ENCODE data around the gene ADGRL3.

ADGRL3 gene

GRCh38 chr4:61273233-61273632 lies 73.1 kb downstream of the ADGRL3 start:
- no peak overlapping the region for H3K4me3 ChIP-seq (ENCODE audit: low read depth, low read length)
- peak; percentile 22 for DNase-seq (ENCODE audit: low read depth)

DNA sequence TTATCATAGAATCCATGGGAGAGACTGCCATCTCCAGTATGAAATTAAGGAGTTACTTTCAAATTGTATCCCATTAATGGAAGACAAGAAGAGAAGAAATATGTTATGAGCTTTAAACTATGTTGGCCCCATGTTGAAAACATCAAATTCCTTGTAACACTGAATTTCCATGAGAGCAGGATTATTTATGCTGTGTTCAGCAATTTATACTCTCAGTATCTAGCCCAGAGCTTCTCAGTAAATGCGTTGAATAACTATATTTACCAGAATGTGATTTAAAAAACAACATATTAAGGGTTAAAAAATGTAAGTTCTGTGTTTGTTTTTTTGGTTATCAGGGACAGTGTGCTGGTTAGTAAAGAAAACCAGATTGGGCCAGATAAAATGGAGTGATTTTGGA lies 74.2 kb downstream of the ADGRL3 start:
- DNase-seq (ENCODE audit: low read depth), result no peak
- no peak overlapping the region for H3K4me3 ChIP-seq (ENCODE audit: low read depth, low read length)

- no peak overlapping the region for H3K4me3 ChIP-seq (ENCODE audit: low read depth, low read length)
- DNase-seq (ENCODE audit: low read depth), result no peak
Measured at GRCh38 chr4:61275241-61275640, 75.1 kb downstream of the ADGRL3 start.

GRCh38 chr4:61276029-61276428 lies 75.9 kb downstream of the ADGRL3 start:
- DNase-seq (ENCODE audit: low read depth), result no peak
- H3K4me3 ChIP-seq (ENCODE audit: low read depth, low read length), result no peak overlapping the region

GRCh38 chr4:61277785-61278760 lies 77.9 kb downstream of the ADGRL3 start:
- no peak for DNase-seq (ENCODE audit: low read depth)
- no peak overlapping the region for H3K4me3 ChIP-seq (ENCODE audit: low read depth, low read length)

DNA sequence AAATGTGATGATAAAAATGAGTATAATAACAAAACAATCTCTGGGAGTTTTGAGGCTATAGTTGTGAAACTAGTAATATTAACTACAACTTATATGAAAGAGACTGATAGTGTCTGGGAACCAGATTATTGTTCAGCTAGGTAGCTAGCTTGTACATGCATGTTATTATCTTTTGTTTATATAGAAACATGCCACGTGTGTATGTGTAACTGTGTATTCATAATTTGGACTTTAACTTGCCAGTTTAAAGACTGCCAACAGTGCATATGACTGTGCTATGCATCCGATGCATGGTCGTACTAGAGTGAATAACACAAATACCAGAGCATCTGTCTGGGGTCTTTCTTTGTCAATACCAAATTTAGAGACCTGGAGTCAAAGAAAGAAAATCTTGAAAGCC lies 92.2 kb downstream of the ADGRL3 start:
- DNase-seq (ENCODE audit: low read depth), result no peak
- H3K4me3 ChIP-seq (ENCODE audit: low read depth, low read length), result no peak overlapping the region

GRCh38 chr4:61293707-61294400 lies 93.7 kb downstream of the ADGRL3 start:
- no peak overlapping the region for H3K4me3 ChIP-seq (ENCODE audit: low read depth, low read length)
- DNase-seq (ENCODE audit: low read depth), result no peak

DNA sequence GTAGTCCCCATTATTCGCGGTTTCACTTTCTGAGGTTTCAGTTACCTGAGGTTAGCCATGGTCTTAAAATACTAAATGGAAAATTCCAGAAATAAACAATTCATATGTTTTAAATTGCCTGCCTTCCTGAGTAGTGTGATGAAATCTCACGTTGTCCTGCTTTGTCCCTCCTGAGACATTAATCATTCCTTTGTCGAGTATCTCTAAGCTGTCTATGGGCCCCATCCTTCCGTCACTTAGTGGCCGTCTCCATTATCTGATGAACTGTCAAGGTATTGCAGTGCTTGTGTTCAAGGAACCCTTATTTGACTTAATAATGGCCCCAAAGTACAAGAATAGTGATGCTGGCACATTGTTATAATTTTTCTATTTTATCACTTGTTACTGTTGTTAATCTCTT lies 94.8 kb downstream of the ADGRL3 start:
- H3K4me3 ChIP-seq (ENCODE audit: low read depth, low read length), result no peak overlapping the region
- DNase-seq (ENCODE audit: low read depth), result no peak

DNA sequence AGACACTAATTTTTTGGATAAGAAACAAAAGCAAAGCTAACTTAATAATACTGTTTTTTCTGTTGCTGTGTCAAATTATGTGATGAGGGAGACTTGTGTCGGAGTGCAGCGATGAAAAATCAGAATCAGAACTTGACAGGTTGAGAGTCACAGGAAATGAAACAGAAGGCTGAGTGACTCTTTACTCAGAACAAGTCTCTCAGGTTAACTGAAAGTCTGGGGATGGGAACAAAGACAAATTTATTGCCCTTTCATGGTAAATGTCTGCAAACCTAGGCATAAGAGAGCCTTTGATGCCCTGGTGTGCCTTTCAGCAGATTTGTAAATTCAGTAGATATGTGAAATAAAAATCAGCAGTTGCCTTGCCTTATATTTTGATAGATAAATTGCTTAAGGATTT lies 96.0 kb downstream of the ADGRL3 start:
- DNase-seq (ENCODE audit: low read depth), result no peak
- H3K4me3 ChIP-seq (ENCODE audit: low read depth, low read length), result no peak overlapping the region

DNA sequence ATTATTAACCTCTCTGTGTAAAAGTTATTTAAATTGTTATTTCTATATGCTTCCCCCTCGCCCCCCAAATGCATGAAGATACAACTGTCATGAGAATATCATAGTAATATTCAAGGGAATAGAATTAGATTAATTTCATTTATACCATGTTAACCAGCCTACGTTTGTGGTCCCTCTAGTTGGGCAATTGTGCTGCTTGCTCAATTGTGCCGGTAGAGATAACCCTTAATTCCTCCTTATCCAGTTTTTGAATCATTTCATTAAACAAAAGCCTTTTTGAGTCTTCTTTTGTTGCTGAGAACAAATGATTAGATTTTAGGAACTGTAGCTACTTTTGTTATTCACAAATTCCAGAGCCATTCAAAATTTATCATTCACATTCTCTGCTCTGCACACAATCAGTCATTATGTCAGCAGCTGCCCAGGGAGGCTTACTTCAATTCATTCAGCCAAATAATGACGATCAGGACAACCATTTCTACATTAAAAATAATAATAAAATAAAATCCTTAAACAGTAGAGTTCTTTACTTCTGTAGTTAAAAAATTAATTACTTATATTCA lies 98.1 kb downstream of the ADGRL3 start:
- H3K4me3 ChIP-seq (ENCODE audit: low read depth, low read length), result no peak overlapping the region
- no peak for DNase-seq (ENCODE audit: low read depth)

GRCh38 chr4:61299316-61299715 lies 99.2 kb downstream of the ADGRL3 start:
- no peak for DNase-seq (ENCODE audit: low read depth)
- no peak overlapping the region for H3K4me3 ChIP-seq (ENCODE audit: low read depth, low read length)

GRCh38 chr4:61300266-61300844 lies 100.2 kb downstream of the ADGRL3 start:
- H3K4me3 ChIP-seq (ENCODE audit: low read depth, low read length), result no peak overlapping the region
- DNase-seq (ENCODE audit: low read depth), result no peak

GRCh38 chr4:61301271-61301670 lies 101.1 kb downstream of the ADGRL3 start:
- DNase-seq (ENCODE audit: low read depth), result no peak
- no peak overlapping the region for H3K4me3 ChIP-seq (ENCODE audit: low read depth, low read length)

- no peak overlapping the region for H3K4me3 ChIP-seq (ENCODE audit: low read depth, low read length)
Measured at GRCh38 chr4:61308033-61308432, 107.9 kb downstream of the ADGRL3 start.

DNA sequence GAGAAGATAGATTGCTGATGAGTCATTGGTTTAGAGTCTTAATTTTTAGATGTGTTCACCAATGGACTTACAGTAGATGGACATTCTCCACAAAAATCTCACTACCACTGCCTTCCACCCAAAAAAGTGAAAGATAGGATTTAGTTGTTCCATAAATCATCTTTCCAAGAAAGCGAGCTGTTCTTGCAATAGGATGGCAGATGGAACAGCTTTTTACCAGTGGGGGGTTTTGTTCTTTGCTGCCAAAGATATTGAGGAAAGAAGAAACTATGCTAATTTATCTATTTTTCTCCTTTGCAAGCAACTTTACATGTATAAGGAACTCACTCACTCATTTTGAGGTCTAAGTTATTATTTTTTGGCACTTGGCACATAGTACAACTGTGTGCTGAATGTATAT lies 109.5 kb downstream of the ADGRL3 start:
- no peak for DNase-seq (ENCODE audit: low read depth)
- H3K4me3 ChIP-seq (ENCODE audit: low read depth, low read length), result no peak overlapping the region

More at GRCh38 chr4:61308033-61308432, 107.9 kb downstream of the ADGRL3 start:
- no peak for DNase-seq (ENCODE audit: low read depth)

DNA sequence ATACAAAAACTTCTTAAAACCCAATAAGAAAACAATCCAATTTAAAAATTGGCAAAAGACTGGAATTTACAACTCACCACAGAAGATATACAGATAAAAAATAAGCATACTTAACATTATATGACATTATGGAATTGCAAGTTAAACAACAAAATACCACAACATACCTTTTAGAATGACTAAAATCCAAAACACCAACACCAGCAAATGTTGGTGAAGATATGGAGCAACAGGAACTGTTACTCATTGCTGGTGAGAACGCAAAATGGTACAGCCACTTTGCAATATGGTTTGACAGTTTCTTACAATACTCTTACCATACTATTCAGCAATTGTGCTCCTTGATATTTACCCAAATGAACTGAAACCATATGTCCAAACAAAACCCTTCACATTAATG lies 112.4 kb downstream of the ADGRL3 start:
- DNase-seq (ENCODE audit: low read depth), result no peak
- H3K4me3 ChIP-seq (ENCODE audit: low read depth, low read length), result no peak overlapping the region

DNA sequence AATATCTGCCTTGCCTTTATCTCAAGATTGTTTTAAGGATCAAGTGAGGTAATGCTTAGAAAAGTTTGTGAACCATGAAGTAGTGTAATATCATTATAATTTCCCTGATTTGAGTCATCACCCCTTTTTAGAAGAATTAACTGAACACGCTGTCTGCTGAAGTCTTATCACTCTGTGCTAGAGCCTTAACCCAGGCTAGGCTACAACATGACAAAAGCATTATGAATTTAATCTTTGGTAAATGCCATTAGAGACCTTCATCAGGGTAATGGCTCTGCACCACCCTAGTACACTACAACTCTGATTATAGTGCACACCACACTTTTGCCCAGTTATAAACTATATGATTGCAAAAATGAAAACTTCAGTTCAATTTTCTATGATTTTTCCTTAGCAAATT lies 118.3 kb downstream of the ADGRL3 start:
- no peak for DNase-seq (ENCODE audit: low read depth)
- no peak overlapping the region for H3K4me3 ChIP-seq (ENCODE audit: low read depth, low read length)

DNA sequence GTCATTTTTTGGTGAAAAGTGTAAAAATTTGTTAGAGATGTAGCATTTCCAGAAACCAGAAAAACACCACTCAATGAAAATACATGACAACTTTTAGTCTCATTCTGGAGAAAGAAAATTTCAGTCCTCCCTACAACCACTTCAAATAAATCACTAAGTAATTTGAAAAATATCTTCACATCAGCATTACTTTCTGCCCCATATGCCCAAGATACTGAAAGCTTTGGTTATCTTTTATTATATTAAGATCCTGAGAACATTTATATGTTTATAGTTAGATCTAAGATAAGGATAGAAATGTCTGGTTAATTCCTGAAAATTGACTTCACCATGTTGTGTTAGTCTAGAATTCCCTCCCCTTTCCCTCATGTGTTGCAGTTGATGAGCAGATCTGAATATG lies 119.0 kb downstream of the ADGRL3 start:
- no peak overlapping the region for H3K4me3 ChIP-seq (ENCODE audit: low read depth, low read length)
- no peak for DNase-seq (ENCODE audit: low read depth)

GRCh38 chr4:61320154-61320553 lies 120.0 kb downstream of the ADGRL3 start:
- DNase-seq (ENCODE audit: low read depth), result no peak
- H3K4me3 ChIP-seq (ENCODE audit: low read depth, low read length), result no peak overlapping the region

GRCh38 chr4:61320631-61321030 lies 120.5 kb downstream of the ADGRL3 start:
- H3K4me3 ChIP-seq (ENCODE audit: low read depth, low read length), result no peak overlapping the region
- DNase-seq (ENCODE audit: low read depth), result no peak
